HG03565 (cell line): Measurements from ENCODE around the gene CLMN.

Source experiments
- ATAC-seq: cut with Tn5 transposase; IDR thresholded peaks from one replicate; pipeline ENCODE4 v1.9.1; 2021; ENCODE audit warnings: mild to moderate bottlenecking, moderate library complexity; ENCODE audit not compliant: unreplicated experiment

Gene CLMN

DNA sequence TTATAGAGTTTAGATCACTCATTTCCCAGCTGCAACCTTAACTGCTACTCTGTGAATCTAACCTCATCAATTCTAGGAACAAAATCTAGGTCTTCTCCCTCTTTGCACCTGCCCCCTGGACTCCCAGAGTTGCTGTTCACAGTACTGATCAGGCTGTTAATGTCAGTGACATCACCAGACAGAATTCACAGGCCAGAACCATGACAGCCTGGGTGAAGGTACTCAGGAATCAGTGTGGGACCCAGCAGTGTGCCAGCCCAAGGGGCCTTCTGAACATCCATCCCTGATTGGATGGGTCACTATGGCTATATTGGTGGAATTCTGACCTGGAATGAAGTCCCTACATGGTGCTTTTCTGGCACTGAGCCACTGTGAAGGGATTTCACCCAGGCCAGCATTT lies 72.8 kb downstream of the CLMN start:
- ATAC-seq: no peak

DNA sequence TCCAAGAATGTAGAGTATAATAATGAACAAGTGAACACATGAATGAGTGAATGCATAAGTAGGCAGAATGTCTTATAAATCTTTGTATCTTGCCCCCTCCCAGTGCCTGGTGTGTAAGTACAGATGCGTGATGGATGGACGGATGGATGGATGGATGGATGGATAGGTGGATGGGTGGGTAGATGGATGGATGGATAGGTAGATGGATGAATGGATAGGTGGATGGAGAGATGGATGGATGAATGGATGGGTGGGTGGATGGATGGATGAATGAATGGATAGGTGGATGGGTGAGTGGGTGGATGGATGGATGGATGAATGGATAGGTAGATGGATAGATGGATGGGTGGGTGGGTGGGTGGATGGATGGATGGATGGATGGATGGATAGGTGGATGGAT lies 74.4 kb downstream of the CLMN start:
- no peak for ATAC-seq

DNA sequence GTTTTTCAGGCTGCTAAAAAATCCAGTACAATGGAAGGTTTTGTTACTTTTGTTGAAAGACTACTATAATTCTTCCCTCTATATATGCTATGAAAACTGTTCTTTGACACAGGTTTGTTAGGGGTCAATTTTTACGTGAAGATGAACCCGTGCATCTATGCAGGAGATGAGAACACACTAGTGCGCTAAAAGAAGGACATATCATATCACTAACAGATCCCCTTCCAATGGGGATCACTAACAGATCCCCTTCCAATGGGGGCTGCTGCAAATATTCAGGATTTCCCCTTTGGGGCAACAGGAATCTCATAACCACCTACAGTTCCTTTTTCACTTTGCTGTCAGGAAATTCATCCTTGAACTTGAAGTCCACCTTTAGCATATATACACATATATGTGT lies 75.1 kb downstream of the CLMN start:
- ATAC-seq: no peak

DNA sequence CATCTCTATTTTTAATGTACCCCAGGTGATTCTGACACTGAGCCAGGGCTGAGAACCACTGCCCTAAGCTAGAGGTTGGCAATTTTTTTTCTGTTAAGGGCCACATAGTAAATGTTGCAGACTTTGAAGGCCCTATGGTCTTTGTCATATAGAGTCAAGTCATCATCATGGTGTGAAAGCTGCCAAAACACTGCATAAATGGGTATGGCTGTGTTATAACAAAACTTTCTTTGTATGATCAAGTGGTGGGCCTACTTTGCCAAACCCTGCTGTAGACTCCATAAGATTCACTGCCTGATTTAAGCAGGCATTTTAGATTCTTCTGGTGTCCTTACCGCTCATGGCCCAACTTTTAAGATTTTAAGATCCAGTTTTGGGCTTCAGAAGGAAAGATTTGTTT lies 76.8 kb downstream of the CLMN start:
- no peak for ATAC-seq

GRCh38 chr14:95240859-95241813 lies 78.6 kb downstream of the CLMN start:
- no peak for ATAC-seq

DNA sequence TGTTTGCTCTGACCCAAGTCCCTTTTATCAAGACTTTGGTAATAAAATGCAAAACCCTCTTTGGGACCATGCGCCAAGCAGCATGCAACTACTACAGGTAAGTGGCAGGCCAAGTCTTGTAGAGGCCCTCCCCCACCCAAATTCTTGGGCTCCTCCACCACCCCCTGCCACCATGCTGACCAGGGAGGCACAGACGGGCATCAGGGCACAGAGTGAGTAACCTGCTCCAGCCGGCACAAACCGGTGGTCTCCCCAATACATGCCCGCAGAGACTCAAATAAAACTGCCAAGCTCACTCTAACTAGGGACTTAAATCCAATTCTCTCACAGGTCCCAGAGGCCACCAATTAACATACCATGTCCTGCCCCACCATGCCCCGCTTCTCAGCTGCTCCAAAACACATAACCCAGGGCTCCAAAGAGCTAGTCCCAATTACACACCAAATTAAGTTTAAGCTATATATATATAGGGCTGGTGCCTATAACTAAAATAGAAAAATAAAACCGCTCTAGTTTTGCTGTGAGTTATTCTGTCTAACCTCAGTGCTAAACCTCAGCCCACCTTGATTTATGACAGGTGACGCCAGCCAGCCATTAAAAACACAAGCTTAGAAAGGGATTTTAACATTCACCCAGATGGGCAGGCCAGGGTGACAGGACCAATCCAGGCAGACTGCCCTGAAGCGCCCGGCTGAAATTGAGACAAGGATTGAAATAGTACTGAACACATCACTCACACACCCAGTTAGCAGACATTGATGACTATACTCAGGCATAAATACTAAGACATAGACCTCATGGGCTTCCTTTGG lies 81.0 kb downstream of the CLMN start:
- no peak for ATAC-seq

- no peak for ATAC-seq
These were observed 81.8 kb downstream of the CLMN start for GRCh38 chr14:95237958-95238340.

GRCh38 chr14:95237121-95237957 lies 82.4 kb downstream of the CLMN start:
- ATAC-seq: no peak

- no peak for ATAC-seq
These were observed 83.5 kb downstream of the CLMN start for GRCh38 chr14:95236221-95236620.

DNA sequence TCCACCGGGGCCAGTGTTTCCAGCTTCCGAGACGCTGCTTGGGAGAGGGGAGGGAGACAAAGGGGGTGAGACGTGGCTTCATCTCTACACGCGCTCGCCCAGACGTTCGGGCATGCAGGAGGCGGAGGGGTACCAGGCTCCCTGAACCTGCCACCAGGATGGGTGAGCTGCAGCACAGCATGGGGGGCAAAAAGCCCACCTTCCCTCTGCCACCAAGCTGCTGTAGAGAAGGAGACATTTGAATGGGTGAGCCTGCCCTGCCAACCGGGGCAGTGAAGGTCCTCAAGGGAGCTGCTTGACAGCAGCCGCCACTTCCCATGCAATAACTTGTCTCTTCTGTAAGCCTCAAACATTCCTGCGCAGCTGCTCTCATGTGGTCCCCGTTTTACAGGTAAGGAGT lies 83.9 kb downstream of the CLMN start:
- no peak for ATAC-seq

GRCh38 chr14:95235351-95235750 lies 84.4 kb downstream of the CLMN start:
- ATAC-seq: no peak

GRCh38 chr14:95234426-95234825 lies 85.3 kb downstream of the CLMN start:
- ATAC-seq: no peak

GRCh38 chr14:95233702-95234241 lies 85.9 kb downstream of the CLMN start:
- ATAC-seq: peak; percentile 88

DNA sequence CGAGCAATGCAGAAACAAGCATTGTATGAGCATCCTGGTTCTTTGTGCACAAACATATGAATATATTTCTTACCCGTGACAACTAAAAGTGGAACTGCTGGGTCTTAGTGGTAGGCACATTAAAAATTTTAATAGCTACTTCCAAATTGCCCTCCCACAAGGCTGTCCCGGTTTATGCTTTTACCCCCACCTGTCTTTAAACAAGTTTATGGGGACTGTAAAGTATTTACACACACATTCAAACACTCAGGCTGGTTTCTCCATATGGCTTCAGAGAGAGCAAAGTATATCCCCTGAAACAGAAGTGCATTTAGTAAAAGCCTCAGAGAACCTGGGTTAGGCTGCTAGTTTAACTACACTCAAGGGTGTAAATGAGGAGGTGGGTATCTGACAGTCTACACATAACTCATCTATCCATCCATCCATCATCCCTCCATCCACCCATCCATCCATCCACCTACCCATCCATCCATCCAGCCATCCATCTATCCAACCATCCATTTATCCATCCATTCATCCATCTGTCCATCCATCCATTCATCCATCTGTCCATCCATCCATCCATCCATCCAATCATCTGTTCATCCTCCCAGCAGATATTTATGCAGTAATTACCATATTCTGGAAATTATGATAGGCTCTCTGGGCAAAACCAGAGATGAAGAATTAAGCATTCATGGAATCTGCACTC lies 86.7 kb downstream of the CLMN start:
- ATAC-seq: no peak

GRCh38 chr14:95231966-95232633 lies 87.6 kb downstream of the CLMN start:
- ATAC-seq: no peak

DNA sequence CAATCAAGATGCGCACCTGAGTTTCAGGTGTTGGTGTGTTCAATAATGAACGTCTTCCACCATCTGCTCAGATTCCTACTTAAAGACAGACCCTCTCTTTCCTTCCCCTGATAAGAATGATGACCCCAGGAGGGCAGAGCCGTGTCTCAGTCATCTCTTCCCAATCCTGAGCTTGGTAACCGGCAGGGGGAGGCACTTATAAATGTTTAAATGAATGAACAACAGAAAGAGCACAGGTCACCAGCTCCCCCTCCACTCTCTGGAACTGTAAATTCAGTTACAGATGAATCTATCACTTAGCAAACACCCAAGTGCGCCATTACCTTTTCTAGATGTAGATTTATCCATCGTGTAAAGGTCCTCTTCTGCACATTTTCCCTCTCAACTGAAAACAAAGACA lies 90.0 kb downstream of the CLMN start:
- ATAC-seq: no peak

GRCh38 chr14:95228240-95228639 lies 91.5 kb downstream of the CLMN start:
- ATAC-seq: no peak

GRCh38 chr14:95227279-95227860 lies 92.3 kb downstream of the CLMN start:
- ATAC-seq: no peak

DNA sequence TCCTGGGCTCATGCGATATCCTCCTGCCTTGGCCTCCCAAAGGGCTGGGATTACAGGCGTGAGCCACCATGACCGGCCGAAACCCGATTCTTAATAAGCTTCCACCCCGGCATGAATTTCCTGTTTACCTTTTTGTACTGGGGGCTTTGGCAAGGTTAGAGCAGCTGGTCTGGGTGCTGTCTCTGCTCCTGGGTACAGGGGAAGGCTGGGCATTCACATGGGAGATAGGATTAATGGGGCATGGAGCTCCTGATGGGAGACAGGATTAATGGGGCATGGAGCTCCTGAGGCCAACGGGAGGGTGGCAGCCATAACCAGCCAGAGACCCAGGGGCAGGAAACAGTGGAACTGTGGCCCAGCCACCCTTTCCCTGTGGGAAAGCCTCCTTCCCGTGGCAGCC lies 92.9 kb downstream of the CLMN start:
- ATAC-seq: no peak
